GM12864 (cell line): ENCODE results near the gene CCDC171.
A peak's percentile ranks its signal among the peaks of the same experiment; 100 is the strongest.

Experiments
- DNase-seq: peaks from one replicate; pipeline ENCODE4 v3.0.0-alpha.2; 2011; ENCODE audit warnings: low read depth
- H3K4me3 ChIP-seq: 2 replicates; pipeline ENCODE4 v1.5.1; 2011; ENCODE audit warnings: mild to moderate bottlenecking, low read depth, low read length, control low read depth
- TF ChIP-seq, protein P1 (sequence below): IDR thresholded peaks from 2 replicates; pipeline ENCODE4 v1.5.1; 2011; ENCODE audit warnings: low read depth, mild to moderate bottlenecking, moderate library complexity, low read length, control low read depth, inconsistent platforms; ENCODE audit errors: missing control alignments

CCDC171 gene

GRCh38 chr9:15735083-15735857, 182.4 kb downstream of the CCDC171 start:
- TF ChIP-seq, protein P1, sequence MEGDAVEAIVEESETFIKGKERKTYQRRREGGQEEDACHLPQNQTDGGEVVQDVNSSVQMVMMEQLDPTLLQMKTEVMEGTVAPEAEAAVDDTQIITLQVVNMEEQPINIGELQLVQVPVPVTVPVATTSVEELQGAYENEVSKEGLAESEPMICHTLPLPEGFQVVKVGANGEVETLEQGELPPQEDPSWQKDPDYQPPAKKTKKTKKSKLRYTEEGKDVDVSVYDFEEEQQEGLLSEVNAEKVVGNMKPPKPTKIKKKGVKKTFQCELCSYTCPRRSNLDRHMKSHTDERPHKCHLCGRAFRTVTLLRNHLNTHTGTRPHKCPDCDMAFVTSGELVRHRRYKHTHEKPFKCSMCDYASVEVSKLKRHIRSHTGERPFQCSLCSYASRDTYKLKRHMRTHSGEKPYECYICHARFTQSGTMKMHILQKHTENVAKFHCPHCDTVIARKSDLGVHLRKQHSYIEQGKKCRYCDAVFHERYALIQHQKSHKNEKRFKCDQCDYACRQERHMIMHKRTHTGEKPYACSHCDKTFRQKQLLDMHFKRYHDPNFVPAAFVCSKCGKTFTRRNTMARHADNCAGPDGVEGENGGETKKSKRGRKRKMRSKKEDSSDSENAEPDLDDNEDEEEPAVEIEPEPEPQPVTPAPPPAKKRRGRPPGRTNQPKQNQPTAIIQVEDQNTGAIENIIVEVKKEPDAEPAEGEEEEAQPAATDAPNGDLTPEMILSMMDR = no peak
- H3K4me3 ChIP-seq = no peak overlapping the region
- no peak for DNase-seq

DNA sequence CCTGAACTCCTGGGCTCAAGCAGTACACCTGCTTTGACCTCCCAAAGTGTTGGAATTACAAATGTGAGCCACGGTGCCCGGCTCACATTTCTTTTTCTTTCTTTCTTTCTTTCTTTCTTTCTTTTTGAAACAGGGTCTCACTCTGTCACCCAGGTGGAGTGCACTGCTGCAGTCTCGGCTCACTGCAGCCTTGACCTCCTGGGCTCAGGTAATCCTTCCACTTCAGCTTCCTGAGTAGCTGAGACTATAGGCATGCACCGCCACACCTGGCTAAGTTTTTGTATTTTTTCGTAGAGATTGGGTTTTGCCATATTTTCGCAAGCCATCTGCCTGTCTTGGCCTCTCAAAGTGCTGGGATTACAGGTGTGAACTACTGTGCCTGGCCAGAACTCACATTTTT, 183.7 kb downstream of the CCDC171 start:
- DNase-seq = no peak

DNA sequence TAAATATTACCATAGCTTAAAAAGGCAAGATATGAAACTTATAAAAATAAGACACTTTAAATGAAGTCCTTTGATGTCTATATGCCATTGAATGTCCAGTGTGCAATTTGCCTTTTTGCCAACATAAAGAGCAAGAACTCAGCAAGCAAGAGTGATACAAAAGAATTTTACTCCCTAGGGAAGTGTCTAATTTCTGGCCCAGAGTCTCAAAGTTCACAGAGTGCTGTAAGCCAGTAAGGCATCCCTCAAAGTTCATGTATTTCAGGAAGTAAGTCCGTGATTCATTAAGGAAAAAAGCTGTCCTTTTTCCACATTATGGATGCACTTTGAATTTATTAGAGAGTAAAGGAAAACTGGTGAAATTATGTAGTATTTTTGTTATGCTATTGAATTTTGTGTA, 185.2 kb downstream of the CCDC171 start:
- DNase-seq = no peak
- TF ChIP-seq, protein P1 = no peak
- H3K4me3 ChIP-seq = no peak overlapping the region

More for the DNA sequence above, 183.7 kb downstream of the CCDC171 start:
- TF ChIP-seq, protein P1 = no peak
- no peak overlapping the region for H3K4me3 ChIP-seq

- no peak for DNase-seq
- no peak overlapping the region for H3K4me3 ChIP-seq
- TF ChIP-seq, protein P1 = no peak
These were observed 188.2 kb downstream of the CCDC171 start for GRCh38 chr9:15741015-15741414.

- TF ChIP-seq, protein P1 = no peak
- peak; percentile 3 for DNase-seq
- no peak overlapping the region for H3K4me3 ChIP-seq
These were observed 190.7 kb downstream of the CCDC171 start for GRCh38 chr9:15743512-15743911.

GRCh38 chr9:15744196-15744595, 191.4 kb downstream of the CCDC171 start:
- no peak overlapping the region for H3K4me3 ChIP-seq
- DNase-seq = no peak
- TF ChIP-seq, protein P1 = no peak

- TF ChIP-seq, protein P1 = no peak
- no peak for DNase-seq
- no peak overlapping the region for H3K4me3 ChIP-seq
These were observed 194.1 kb downstream of the CCDC171 start for GRCh38 chr9:15746905-15747304.
